HepG2 (cell line): Measurements from ENCODE around the gene C1RL. TPM values are rescaled to one million over a fixed set of nuclear protein-coding genes. Genes with fewer than 3 reads are reported as not detected.

Source experiments
- ATAC-seq: fragments of 200-7000 bp; cut with Tn5 transposase; 3 replicates; pipeline ENCODE4 v1.9.1; 2020; ENCODE audit warnings: mild to moderate bottlenecking, moderate library complexity
- BruUV-seq: library from RNA; stranded (reverse); fragments of 400-500 nt; replicated peaks from 2 replicates; lab custom pipeline; 2021; lab: Mats Ljungman, UMichigan
- CTCF ChIA-PET: fragments of 300-600 bp; formaldehyde crosslinking; extraction: SDS; loops from one replicate; lab custom pipeline; 2021; ENCODE audit warnings: low total read pairs, inconsistent platforms, low intra/inter-chr PET ratio; lab: Yijun Ruan, JAX
- POLR2A ChIA-PET: fragments of 350-600 bp; sonication (Branson Sonifier 250); formaldehyde crosslinking; loops from one replicate; lab custom pipeline; 2020; ENCODE audit warnings: antibody characterized with exemption, inconsistent platforms; lab: Yijun Ruan, JAX
- DNase-seq: peaks from one replicate; pipeline ENCODE4 v3.0.0-alpha.2; 2015; ENCODE audit warnings: low spot score
- FAIRE-seq: peaks from 3 replicates; lab custom pipeline; 2011; peaks lifted over from hg19 to GRCh38; lab: Jason Lieb, UNC
- H2AFZ ChIP-seq: one replicate; pipeline ENCODE4 v1.6.1; 2011; ENCODE audit warnings: low read length, inconsistent platforms
- H3K27ac ChIP-seq: fragments of 300-600 bp; 3 replicates; pipeline ENCODE4 v1.8.0; 2011; ENCODE audit warnings: mixed run types, mild to moderate bottlenecking, mixed read lengths, low read length, inconsistent platforms; ENCODE audit not compliant: insufficient read depth; ENCODE audit errors: extremely low read length
- H3K27me3 ChIP-seq, 2 experiments: fragments of 200-600 bp in 1 of 2; 2 replicates in 1 of 2; 3 replicates in 1 of 2; pipeline versions ENCODE4 v1.6.0 to v1.8.0; 2011; ENCODE audit warnings: low read length in 2 of 2, mild to moderate bottlenecking in 2 of 2, moderate library complexity in 2 of 2, inconsistent platforms in 1 of 2; ENCODE audit not compliant: insufficient read depth in 2 of 2, control insufficient read depth in 1 of 2
- H3K36me3 ChIP-seq, 2 experiments: fragments of 200-600 bp in 1 of 2; replicated peaks in 1 of 2; 2 replicates in 1 of 2; 3 replicates in 1 of 2; pipeline versions ENCODE4 v1.5.1 to v1.8.0; 2011; ENCODE audit warnings: low read length in 2 of 2, inconsistent platforms in 1 of 2; ENCODE audit not compliant: insufficient read depth in 2 of 2, control insufficient read depth in 1 of 2
- H3K4me1 ChIP-seq: 2 replicates; pipeline ENCODE4 v1.5.1; 2012; ENCODE audit warnings: low read length, inconsistent platforms; ENCODE audit not compliant: insufficient read depth
- H3K4me2 ChIP-seq: 2 replicates; pipeline ENCODE4 v1.6.0; 2011; ENCODE audit warnings: low read depth, low read length, inconsistent platforms
- H3K4me3 ChIP-seq, 3 experiments: fragments of 200-600 bp in 1 of 3; sonication (generic), shearing (Covaris generic) in 1 of 3; replicated peaks in 1 of 3; 2 replicates each; pipeline ENCODE4 v1.5.1; 2011 to 2016; ENCODE audit warnings: low read length in 3 of 3, inconsistent platforms in 2 of 3, low read depth in 2 of 3, mild to moderate bottlenecking in 2 of 3, control low read depth in 1 of 3, mixed read lengths in 1 of 3; ENCODE audit not compliant: insufficient read depth in 1 of 3
- H3K79me2 ChIP-seq: one replicate; pipeline ENCODE4 v1.6.1; 2011; ENCODE audit warnings: low read length, inconsistent platforms; ENCODE audit not compliant: insufficient read depth
- H3K9ac ChIP-seq: 2 replicates; pipeline ENCODE4 v1.6.0; 2011; ENCODE audit warnings: mild to moderate bottlenecking, low read depth, low read length, inconsistent platforms; ENCODE audit not compliant: insufficient read depth
- H3K9me3 ChIP-seq: 2 replicates; pipeline ENCODE4 v1.5.1; 2012; ENCODE audit warnings: mild to moderate bottlenecking, low read length
- H4K20me1 ChIP-seq: 2 replicates; pipeline ENCODE4 v1.6.0; 2011; ENCODE audit warnings: inconsistent platforms, mild to moderate bottlenecking, low read length, moderate library complexity; ENCODE audit not compliant: insufficient read depth
- AGO2 ChIP-seq: fragments of 200-400 bp; formaldehyde crosslinking; optimal IDR thresholded peaks from 2 replicates; pipeline ENCODE3; 2017; ENCODE audit warnings: mild to moderate bottlenecking, low read depth, low read length, moderate library complexity
- BHLHE40 ChIP-seq: IDR thresholded peaks from 2 replicates; pipeline ENCODE4 v1.6.1; 2011; ENCODE audit warnings: low read length, improper control_type of control experiment
- CSRNP1 ChIP-seq: sonication (generic); formaldehyde crosslinking; IDR thresholded peaks from 2 replicates; pipeline ENCODE4 v1.8.1; 2023; ENCODE audit warnings: mild to moderate bottlenecking, missing genetic modification reagents
- HNRNPLL ChIP-seq: fragments of 200-400 bp; formaldehyde crosslinking; IDR thresholded peaks from 2 replicates; pipeline ENCODE4 v1.6.1; 2017; ENCODE audit warnings: mild to moderate bottlenecking, low read depth, low read length; ENCODE audit not compliant: poor library complexity, severe bottlenecking
- KLF11 ChIP-seq: IDR thresholded peaks from 2 replicates; pipeline ENCODE4 v1.6.1; 2016; ENCODE audit warnings: missing compliant biosample characterization
- LBX2 ChIP-seq: sonication (generic); formaldehyde crosslinking; IDR thresholded peaks from 2 replicates; pipeline ENCODE4 v1.5.0; 2020; ENCODE audit warnings: missing genetic modification reagents, mild to moderate bottlenecking, borderline replicate concordance
- PCBP1 ChIP-seq: fragments of 200-400 bp; formaldehyde crosslinking; IDR thresholded peaks from 2 replicates; pipeline ENCODE4 v1.6.1; 2017; ENCODE audit warnings: mild to moderate bottlenecking, low read depth, low read length, borderline replicate concordance
- ZBTB25 ChIP-seq: IDR thresholded peaks from 2 replicates; pipeline ENCODE4 v1.6.1; 2018; ENCODE audit warnings: missing genetic modification reagents
- ZNF468 ChIP-seq: sonication (generic); formaldehyde crosslinking; IDR thresholded peaks from 2 replicates; pipeline ENCODE4 v1.8.0; 2022; ENCODE audit warnings: mild to moderate bottlenecking, moderate library complexity, missing genetic modification reagents
- ZNF567 ChIP-seq: sonication (generic); formaldehyde crosslinking; IDR thresholded peaks from 2 replicates; pipeline ENCODE4 v1.8.1; 2023; ENCODE audit warnings: mild to moderate bottlenecking, missing genetic modification reagents, borderline replicate concordance
- ZNF709 ChIP-seq: sonication (generic); formaldehyde crosslinking; IDR thresholded peaks from 2 replicates; pipeline ENCODE4 v1.5.0; 2020; ENCODE audit warnings: mild to moderate bottlenecking, missing genetic modification reagents
- WGBS: methylation state at CpG from one replicate; pipeline ENCODE4 v1.1.6; 2017; ENCODE audit warnings: low lambda C conversion rate; 5-methylcytosine and 5-hydroxymethylcytosine counted together
- in situ Hi-C: cut with HindIII; loops from 2 replicates; pipeline ENCODE4 v1.10.0; 2017; ENCODE audit warnings: low pct_unique_long_range_greater_than_20kb; ENCODE audit not compliant: extremely low pct_ligation_motif_present
- intact Hi-C: fragments of 100-400 bp; cut with micrococcal nuclease; formaldehyde crosslinking; loops from one replicate; pipeline ENCODE4 v1.10.0; 2022; ENCODE audit not compliant: unreplicated experiment
- polyA plus RNA-seq, 8 experiments: library from polyadenylated mRNA; depleted of rRNA in 3 of 8; stranded (reverse) in 7 of 8; unstranded in 1 of 8; fragments of >200 nt; fragmentation: Illumina TruSeq in 4 of 8; extraction: Trizol in 4 of 8; gene quantifications; 2 replicates each; pipeline versions ENCODE4 v1.2.1 to v1.2.3, GENCODE V29; 2011 to 2016; ENCODE audit warnings: low read depth in 4 of 8, missing spikeins in 1 of 8, mixed read lengths in 1 of 8; ENCODE audit not compliant: insufficient read depth in 1 of 8
- total RNA-seq, 5 experiments: library from RNA; depleted of rRNA; stranded (reverse); fragments of >200 nt; fragmentation: Illumina TruSeq; extraction: Trizol; gene quantifications; 2 replicates each; pipeline ENCODE4 v1.2.3, GENCODE V29; 2016; ENCODE audit warnings: low read depth in 1 of 5

Gene C1RL
- total and polyA plus RNA-seq, 2 of the 13 experiments (the other 11 are each of a cell fraction or from before 2014, with no cell fraction given), result 28.9 to 53.1 TPM

GRCh38 chr12:7103837-7104584 is 5.0 kb downstream of the C1RL start:
- no peak for FAIRE-seq
- no peak for TF ChIP-seq ZNF709
- TF ChIP-seq AGO2, result peak; percentile 34
- no peak for TF ChIP-seq KLF11 (CRISPR knock-in tag)
- TF ChIP-seq, all 625 proteins: peak for 1
- H3K36me3 ChIP-seq, result peaks cover 6 to 13% of the 10 kb centered on the region in 2 experiments; a peak in 4 of 5 replicates
- no peaks in the 10 kb centered on the region; a peak in 1 of 5 replicates for H3K27me3 ChIP-seq
- ATAC-seq (no peak), DNase-seq (no peak)
- H3K27ac ChIP-seq, result no peak overlapping the region
- H2AFZ ChIP-seq, result no peak overlapping the region
- H3K4me2 ChIP-seq, result no peak overlapping the region
- in situ Hi-C loops (no loop called here), intact Hi-C loops (no loop called here)
- H3K9me3 ChIP-seq, result peaks cover 8% of the 10 kb centered on the region
- peaks cover 25% of the 10 kb centered on the region for H3K4me1 ChIP-seq
- no peak overlapping the region for H3K9ac ChIP-seq
- H4K20me1 ChIP-seq, result no peaks in the 10 kb centered on the region
- no TSS peak for BruUV-seq
- ChIA-PET POLR2A (no interaction called here), CTCF (no interaction called here)
- no peak overlapping the region for H3K4me3 ChIP-seq
- WGBS, result 97% methylated on average over 14 of the region's 14 CpGs
- peaks cover 22% of the 10 kb centered on the region for H3K79me2 ChIP-seq

GRCh38 chr12:7102582-7102981 is 6.4 kb downstream of the C1RL start:
- intact Hi-C loops, result no loop called here
- Histone ChIP-seq H3K4me1 (peaks cover 22% of the 10 kb centered on the region), H3K4me3 (no peak overlapping the region), H3K27ac (no peak overlapping the region), H3K27me3 (no peaks in the 10 kb centered on the region), H2AFZ (no peak overlapping the region), H4K20me1 (no peaks in the 10 kb centered on the region), H3K9me3 (peaks cover 8% of the 10 kb centered on the region), H3K36me3 (peaks cover 6 to 13% of the 10 kb centered on the region in 2 experiments; a peak in 4 of 5 replicates), H3K79me2 (peaks cover 14% of the 10 kb centered on the region), H3K9ac (no peak overlapping the region), H3K4me2 (no peak overlapping the region)
- ATAC-seq (no peak), DNase-seq (no peak), FAIRE-seq (no peak)
- no TSS peak for BruUV-seq
- in situ Hi-C loops, result no loop called here
- CTCF ChIA-PET, result no interaction called here
- 63% methylated on average over 3 of the region's 3 CpGs for WGBS
- POLR2A ChIA-PET, result interaction anchor here (0.9 kb wide), 1 partner anchor 159 kb away, joined by 3 read pairs; the partner anchor contains the start of genes C12orf57 and RNU7-1
- TF ChIP-seq ZNF468 (CRISPR knock-in tag) (no peak), HNRNPLL (no peak), BHLHE40 (no peak), ZNF567 (no peak), PCBP1 (no peak), LBX2 (CRISPR knock-in tag) (no peak), CSRNP1 (CRISPR knock-in tag) (no peak), ZBTB25 (CRISPR knock-in tag) (no peak)
